IPS-NIHi7 (cell line): ENCODE results near the gene ACAD11.
"Not testable (repeated sequence)": the region's sequence is repeated elsewhere in the genome, so short reads cannot be mapped to it uniquely, and the experiment has no call there.

Experiments
- DNase-seq: peaks from one replicate; pipeline ENCODE4 v3.0.0; 2012; ENCODE audit warnings: mixed read lengths; ENCODE audit errors: extremely low spot score

ACAD11 gene

DNA sequence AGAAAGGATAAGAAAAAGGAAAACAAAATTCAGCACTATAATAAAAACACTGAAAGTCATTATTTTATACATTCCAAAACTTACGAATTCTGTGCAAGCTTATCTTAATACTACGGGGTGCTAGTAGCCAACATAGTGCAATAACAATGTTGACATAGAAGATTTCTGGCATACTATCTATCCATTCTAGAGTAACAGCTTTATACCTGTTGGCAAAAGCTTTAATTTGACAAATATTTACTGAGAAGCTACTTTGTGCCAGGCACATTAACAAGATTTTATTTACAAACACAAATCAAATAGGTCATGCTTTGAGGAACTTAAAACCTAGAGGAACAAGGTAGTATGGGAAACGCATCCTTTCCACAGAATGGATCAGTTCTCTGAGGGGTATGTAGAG lies 61.4 kb downstream of the ACAD11 start:
- DNase-seq = no peak

- DNase-seq = no peak
Observed at GRCh38 chr3:132597660-132598059, 61.9 kb downstream of the ACAD11 start.

DNA sequence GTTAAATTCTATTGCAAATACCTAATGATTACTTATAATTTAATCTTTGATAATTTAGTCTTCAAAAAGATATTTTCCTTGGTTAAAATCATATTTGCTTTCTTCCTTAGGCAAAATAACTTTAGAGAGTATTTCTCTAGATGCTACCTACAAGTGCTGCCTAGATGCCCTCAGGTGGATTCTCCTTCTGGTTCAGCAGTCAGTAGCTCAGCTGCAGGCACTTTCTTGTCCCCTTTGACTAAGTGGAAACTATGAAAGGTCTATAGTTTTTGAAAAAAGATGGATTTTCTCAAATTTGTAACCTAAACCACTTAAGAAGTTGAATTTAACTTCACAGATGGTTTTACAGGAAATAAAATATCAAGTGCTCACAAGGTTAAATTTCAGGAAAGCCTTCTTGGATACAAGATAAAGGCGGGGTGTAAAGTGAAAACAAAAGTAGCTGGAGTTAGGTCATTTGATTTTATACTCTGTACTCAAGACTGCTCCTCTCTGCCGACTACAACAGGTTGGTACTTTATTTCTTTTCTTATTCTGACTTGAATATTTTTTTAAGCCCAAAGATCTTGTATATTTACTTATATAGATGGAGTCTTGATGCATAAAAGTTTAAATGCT lies 62.7 kb downstream of the ACAD11 start, which contains the start of gene ACKR4:
Gene ACKR4, plus strand, starts transcription at position 455 of the 618 bp plus-strand sequence. CDS start 3,128 bp downstream, outside the sequence.
- DNase-seq = no peak

DNA sequence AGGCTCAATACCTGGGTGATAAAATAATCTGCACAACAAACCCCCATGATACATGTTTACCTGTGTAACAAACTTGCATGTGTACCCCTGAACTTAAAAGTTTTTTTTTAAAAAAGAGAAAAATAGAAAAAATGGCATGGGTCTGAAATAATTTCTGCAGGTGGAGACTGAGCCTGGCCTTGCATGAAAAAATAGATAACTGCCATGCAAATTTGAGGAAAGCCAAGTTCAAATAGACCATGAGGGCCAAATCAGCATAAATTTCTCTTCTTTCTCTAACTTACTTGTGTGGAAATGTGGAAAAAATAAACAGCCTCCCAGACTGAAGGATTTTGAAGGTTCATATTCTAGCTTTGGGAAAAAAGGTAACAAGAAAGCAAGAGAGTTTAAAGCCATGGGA lies 63.3 kb downstream of the ACAD11 start:
- no peak for DNase-seq

DNA sequence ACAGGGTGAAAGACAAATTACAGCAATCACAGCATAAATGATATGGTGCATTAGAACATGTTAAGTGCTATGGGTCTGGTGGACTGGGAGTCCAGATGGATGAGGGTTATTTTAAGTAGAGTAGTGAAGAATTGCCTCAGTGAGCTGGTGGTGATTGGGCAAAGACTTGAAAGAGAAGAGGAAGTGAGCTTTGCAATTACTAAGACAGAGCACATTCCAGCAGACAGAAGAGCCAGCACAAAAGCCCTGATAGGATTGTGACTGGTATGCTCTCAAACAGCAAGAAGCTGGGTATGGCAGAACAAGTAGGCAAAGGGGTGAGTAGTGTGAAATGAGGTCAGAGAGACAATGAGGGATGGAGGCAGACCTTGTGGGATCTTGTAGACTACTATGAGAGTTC lies 64.6 kb downstream of the ACAD11 start:
- DNase-seq = peak; percentile 19

- no peak for DNase-seq
Observed at GRCh38 chr3:132594498-132594897, 65.1 kb downstream of the ACAD11 start.

DNA sequence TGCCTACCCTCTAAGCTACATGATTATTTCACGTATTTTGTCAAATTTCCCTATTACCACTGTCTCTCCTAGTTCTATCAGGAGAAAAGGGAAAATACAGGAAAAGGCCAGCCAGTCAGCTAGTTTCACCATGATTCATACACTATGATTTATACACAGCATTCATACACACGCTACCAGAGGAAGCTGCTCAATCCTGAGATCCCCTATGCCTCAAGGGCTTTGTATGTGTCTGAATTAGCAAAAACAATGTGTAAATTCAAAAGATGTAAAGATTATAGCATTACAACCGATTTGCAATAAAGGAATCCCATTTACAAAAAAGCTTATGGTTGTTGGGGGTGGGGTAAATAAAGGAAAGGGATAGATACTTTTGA lies 65.7 kb downstream of the ACAD11 start:
- DNase-seq = no peak

- DNase-seq = no peak
Observed at GRCh38 chr3:132593241-132593946, 66.2 kb downstream of the ACAD11 start.

DNA sequence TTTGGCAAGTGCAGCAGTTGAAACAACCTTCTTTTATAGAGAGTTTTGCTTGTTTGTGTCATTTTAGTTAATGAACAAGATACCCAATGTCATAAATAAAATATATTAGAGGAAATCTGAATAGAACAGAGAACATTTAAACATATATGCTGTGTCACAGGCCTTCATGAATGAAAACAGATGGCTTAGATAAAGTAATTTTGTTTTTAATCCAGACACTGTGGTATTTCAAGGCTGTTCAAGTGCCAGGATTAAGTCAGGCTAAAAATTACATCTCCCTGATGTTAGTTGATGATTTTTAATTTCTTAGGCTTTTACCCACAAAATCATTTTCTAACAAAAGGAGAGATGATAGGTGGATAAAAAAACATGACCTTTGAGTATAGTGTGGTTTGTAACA lies 67.4 kb downstream of the ACAD11 start:
- no peak for DNase-seq

DNA sequence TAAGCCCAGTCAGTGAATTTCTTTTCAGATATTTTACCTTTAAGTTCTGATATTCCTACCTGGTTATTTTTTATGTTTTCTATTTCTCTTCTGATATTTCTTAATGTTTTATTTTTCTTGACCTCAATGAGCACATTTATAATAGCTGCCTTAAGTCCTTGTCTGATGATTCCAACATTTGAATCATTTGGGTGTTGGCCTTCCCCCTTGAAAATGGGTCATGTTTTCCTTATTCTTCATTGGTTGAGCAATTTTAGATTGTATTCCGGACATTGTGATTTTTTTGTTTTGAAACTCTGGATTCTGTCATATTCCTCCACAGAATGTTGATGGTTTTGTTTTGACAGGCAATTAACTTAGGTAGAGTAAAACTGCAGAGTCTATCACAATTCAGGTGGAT lies 72.2 kb downstream of the ACAD11 start:
- no peak for DNase-seq

DNA sequence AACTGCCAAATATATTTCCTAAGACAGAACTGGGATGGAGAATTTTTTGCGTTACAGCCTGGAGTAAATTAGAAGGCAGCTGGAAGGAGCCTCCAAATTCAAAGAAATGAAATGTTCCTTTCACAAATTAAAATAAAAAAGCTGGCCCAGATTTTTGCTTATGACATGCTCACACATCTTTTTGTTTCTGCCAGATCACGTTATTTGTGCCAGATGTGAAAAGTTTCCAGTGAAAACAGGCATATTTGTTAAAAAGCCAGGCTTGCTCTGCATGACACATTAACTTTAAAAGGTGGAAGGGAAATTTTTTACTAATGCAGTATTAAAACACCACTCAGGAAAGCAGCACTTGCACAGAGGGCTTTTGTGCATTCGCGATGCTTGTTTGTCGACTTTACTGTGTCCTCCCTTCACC lies 85.8 kb downstream of the ACAD11 start:
- DNase-seq = no peak

DNA sequence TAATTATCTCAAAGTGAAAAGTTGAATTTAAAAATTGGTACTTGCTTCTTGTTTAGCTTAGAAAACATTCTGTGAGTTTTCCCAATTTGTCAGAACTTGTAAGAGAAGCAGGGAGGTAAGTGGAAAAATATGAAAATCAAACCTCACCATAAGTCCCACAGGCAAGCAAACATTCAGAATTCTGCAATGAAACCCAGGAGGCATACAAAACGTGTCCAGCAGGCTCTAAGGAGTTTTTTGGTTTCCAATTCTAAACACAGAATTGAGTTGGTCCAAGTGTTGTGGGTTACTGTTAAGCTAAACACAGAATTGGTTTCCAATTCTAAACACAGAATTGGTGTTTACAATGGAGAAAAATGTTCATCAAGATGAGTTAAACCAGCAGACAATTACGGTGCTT lies 89.6 kb downstream of the ACAD11 start:
- no peak for DNase-seq

GRCh38 chr3:132569580-132569979 lies 90.0 kb downstream of the ACAD11 start:
- DNase-seq = no peak

DNA sequence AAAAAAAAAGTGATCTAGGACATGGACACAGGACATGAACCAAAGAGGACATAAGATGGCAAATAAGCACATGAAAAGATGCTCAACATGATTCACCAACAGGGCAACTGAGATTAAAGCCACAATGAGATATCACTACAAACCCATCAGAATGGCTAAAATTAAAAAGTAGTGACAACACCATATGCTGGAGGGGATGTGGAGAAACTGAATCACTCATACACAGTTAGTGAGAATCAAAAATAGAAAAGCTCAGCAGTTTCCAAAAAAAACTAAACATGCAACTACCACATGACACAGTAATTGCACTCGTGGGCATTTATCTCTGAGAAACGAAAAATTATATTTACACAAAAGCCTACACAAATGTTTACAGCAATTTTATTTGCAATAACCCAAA lies 90.5 kb downstream of the ACAD11 start:
- DNase-seq = no peak

- DNase-seq = no peak
Observed at GRCh38 chr3:132568422-132568821, 91.2 kb downstream of the ACAD11 start.

- no peak for DNase-seq
Observed at GRCh38 chr3:132564070-132564465, 95.5 kb downstream of the ACAD11 start.

DNA sequence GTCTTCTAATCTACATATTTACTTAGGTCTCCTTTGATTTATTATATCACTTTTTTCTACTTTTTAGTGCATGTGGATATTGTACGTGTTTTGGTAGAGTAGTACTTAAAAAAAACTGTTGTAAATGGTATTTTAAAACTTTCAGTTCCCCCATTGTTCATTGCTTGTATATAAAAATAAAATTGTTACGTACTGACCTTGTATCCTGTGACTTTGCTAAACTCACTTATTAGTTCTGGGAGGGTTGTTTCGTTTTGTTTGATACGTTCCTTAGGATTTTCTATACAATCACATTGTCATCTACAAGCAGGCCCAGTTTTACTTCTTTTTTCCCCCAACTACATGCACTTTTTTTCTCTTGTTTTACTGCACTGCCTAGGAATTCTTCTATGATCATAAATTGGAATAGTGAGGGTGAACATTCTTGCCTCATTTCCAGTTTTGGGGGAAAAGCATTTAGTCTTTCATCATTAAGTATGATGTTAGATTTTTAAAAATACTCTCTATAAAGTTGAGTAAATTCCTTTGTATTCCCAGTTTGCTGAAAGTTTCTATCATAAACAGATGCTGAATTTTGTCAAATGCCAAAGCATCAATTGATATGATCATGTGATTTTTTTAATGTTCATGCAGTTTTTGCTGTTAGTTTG lies 96.1 kb downstream of the ACAD11 start:
- no peak for DNase-seq

- no peak for DNase-seq
Observed at GRCh38 chr3:132561003-132561402, 98.6 kb downstream of the ACAD11 start.

DNA sequence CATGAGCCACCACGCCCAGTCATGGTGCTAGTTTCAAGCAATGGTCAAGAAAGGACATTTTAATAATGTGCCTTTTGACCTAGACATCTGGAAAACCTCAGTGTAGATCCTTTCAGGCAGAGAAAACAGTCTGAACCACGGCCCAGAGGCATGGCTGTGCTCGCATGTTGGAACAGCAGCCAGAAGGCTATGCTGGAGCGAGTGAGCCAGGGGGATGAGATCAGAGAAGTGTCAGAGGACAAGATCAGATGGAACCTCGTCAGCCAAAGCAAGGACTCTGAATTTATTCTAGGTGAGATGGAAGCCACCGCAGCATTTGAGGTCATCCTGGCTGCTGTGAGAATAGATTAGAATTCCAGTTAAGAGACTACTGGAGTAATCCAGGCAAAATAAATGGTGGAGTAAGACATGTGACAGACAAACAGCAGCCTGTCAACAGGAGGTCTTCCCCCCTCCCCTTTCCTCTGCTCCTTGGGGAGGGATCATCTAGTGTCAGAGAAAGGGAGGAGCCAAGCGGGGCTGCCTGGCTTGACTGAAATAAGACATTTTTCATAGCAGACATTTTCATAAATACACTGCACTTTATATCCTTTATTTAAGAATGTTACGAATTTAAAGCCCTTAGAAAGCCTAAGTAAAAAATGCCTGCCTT lies 103.0 kb downstream of the ACAD11 start:
- peak; percentile 53 for DNase-seq

- not testable (repeated sequence) for DNase-seq
Observed at GRCh38 chr3:132556036-132556386, 103.6 kb downstream of the ACAD11 start.

DNA sequence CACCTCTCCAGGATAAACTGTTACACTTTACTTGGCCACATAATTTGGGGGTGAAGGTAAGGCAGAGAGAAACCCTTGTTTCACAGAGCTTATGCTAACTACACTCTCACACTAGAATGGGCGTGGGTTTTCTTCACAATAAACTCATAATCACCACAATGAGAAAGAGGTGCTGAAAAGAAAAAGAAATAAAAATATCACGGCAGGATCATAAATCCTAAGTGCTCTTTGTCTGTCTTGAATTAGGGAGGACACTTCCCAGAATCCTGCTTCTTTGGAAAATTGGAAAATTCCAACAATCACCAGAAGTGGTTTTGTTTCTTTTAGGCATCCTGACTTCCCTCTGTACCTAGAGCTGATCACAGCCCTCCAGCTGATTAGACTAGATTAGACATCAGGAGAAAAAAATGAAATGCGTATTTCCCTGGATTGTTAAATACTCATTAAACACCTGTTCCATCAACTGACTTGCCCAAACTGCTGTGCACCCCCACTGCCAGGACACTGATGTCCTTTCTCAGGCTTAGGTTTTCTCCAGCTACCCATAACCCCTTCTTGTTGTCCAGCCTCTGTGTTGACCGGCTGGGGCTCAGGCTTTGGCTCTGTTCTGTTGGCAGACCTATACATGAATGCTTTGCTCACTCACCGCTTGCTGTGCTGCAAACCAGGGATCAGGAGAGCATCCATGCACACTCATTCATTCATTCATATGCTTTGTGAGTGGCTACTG lies 104.1 kb downstream of the ACAD11 start:
- DNase-seq = no peak

DNA sequence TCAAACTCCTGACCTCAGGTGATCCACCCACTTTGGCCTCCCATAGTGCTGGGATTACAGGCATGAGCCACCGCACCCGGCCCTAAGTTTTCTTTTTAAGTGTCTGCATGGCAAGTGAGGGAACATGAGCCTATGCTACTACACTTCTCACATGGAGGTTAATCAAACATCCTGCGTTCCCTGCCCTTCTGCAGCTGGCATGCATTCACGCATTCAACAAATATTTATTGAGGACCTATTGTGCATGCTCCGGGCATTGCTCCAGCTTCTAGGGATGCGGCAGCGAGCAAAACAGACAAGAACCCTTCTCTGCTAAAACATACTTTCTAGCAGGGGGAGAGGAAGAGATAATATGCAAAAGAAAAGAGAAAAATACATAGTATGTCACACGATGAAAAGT lies 105.2 kb downstream of the ACAD11 start:
- no peak for DNase-seq
